Measurements from ENCODE around the gene SLAMF6.
"Not testable (repeated sequence)": the region's sequence is repeated elsewhere in the genome, so short reads cannot be mapped to it uniquely, and the experiment has no call there.

SLAMF6 gene

DNA sequence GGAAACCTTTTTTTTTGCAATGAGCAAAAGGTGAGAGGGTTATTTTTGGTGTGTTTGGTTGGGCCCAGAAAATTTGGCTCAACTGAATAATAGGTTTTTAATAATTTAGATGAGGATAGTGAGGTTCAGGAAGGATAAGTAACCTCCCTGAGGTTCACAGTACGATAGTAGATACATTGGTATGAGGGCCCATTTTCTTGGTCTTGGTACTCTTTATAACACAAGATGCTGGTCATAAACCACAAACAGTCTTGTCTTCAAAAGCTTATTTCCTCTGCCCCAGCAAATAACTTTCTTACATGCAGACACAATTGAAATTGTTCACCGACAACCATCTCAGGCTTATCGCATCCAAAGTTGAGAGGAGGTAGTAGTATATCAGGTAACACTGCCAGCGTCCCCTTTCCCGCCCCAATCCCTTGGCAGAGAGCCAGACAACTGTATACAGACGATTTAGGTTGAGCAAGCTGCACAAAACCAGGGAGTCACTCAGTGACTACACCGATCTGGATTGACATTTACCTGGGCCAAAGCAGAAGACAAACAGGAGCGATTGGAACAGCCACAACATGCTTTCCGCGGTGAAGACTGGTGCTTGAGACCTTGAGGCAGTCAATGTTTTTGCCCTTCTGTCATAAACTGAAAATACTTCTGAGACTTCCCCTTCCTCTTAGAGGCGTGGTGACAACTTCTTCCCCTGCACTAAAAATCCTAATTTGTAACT lies at the start of gene SLAMF6:
TSS of gene SLAMF6 (minus strand) at position 634 of the 724 bp plus-strand sequence. CDS start at position 571, 63 bp downstream.
- H3K27ac ChIP-seq, result no peak within 1 kb of the TSS
- TF ChIP-seq ZFX (IDR thresholded peaks at IDR 0.05; ENCODE audit: borderline replicate concordance), result no peak
- TF ChIP-seq, protein P1, sequence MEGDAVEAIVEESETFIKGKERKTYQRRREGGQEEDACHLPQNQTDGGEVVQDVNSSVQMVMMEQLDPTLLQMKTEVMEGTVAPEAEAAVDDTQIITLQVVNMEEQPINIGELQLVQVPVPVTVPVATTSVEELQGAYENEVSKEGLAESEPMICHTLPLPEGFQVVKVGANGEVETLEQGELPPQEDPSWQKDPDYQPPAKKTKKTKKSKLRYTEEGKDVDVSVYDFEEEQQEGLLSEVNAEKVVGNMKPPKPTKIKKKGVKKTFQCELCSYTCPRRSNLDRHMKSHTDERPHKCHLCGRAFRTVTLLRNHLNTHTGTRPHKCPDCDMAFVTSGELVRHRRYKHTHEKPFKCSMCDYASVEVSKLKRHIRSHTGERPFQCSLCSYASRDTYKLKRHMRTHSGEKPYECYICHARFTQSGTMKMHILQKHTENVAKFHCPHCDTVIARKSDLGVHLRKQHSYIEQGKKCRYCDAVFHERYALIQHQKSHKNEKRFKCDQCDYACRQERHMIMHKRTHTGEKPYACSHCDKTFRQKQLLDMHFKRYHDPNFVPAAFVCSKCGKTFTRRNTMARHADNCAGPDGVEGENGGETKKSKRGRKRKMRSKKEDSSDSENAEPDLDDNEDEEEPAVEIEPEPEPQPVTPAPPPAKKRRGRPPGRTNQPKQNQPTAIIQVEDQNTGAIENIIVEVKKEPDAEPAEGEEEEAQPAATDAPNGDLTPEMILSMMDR (IDR thresholded peaks at IDR 0.05), result no peak

DNA sequence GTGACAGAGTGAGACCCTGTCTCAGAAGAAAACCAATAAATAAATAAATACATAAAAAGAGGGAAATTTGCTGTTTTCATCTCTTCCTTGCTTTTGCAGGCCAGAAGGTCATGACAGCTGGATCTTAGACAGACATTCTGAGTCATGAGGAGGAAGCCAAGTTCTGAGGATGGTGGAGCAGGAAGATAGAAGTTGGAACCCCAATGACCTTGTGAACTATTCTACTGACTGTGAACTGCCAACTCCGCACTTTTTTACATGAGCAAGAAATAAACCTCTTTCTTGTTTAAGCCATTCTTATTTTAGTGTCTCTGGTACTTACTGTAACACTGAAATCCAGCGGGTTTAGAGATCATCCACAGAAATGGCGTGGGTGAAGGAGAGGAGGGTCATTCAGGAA lies 47.8 kb upstream of the SLAMF6 start:
- TF ChIP-seq, protein P1 (IDR thresholded peaks at IDR 0.05), result no peak
- TF ChIP-seq ZFX (IDR thresholded peaks at IDR 0.05; ENCODE audit: borderline replicate concordance), result no peak

DNA sequence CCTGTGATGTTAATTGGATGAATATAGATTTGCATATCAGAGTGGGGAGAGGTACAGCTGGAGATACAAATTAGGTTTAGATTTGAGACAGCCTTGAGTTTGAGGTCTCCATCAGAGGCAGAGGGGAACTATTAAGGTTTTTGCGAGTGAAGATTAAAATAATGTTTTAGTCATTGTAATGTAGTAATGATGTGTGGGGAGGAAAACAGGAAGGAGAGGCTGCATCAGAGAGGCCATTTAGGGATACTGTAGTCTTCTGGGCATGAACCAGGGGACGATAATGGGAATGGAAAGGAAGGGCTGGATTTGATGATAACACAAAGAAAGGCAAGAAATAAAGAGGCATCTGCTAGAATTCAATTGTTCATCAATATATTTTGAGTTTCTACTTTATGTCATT lies 46.8 kb upstream of the SLAMF6 start:
- TF ChIP-seq, protein P1 (IDR thresholded peaks at IDR 0.05), result no peak
- no peak for TF ChIP-seq ZFX (IDR thresholded peaks at IDR 0.05; ENCODE audit: borderline replicate concordance)
- H3K27ac ChIP-seq, result no peak overlapping the region

More for the DNA sequence above, 47.8 kb upstream of the SLAMF6 start:
- H3K27ac ChIP-seq, result no peak overlapping the region

DNA sequence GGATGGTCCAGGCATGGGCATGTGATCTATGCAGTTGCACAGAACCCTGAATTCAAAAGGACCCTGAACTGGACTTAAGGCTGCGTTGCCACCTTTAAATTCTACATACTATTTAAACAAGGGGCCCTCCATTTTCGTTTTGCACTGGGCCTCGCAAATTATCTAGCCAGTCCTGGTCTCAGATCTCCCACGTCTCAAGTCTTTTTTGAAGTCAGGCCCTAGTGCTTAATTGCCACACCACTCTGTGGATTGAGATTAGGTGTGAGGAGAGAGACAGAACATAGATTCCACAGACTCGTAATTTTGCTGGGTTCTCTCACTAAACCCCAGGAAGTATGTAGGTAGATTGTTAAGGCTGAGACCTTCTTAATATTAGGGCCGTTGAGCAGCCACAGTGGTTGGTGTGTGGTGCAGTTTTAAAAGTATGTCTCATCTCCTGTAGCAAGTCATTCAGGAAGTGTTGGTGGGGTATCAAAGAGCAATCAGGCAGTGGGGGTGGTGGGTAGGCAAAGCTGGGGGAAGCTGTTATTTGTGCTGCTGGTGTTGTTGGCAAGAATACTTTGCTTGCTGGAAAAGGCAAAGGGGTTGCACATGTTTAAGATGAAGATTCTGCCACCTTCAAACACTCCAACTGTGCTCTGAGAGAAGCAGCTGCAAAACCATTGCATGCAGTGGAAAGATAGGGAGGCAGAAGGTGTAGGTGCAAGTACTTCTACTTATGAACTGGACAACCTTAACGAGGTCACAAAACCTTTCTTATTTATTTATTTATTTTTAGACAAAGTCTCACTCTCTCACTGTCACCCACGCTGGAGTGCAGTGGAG lies 45.0 kb upstream of the SLAMF6 start:
- H3K27ac ChIP-seq, result no peak overlapping the region
- TF ChIP-seq, protein P1 (IDR thresholded peaks at IDR 0.05), result no peak
- no peak for TF ChIP-seq ZFX (IDR thresholded peaks at IDR 0.05; ENCODE audit: borderline replicate concordance)

DNA sequence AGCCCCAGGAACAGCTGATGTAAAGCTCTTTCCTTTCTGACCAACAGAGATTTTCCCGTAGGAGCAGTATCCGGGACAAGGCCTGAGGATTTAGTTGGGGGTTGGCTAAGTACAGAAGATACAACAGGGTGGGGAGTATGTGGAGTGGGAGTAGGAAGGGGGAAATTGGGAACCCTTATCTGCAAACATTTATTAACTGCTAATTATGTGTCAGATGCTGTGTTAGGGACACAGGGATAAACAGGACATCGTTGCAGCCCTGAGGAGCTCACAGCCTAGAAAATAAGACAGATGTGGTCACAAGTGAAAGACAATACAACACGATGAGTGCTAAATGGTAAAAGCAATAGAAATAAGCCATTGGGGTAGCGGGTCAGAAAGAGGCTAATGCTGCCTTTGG lies 44.3 kb upstream of the SLAMF6 start:
- TF ChIP-seq, protein P1 (IDR thresholded peaks at IDR 0.05), result no peak
- no peak for TF ChIP-seq ZFX (IDR thresholded peaks at IDR 0.05; ENCODE audit: borderline replicate concordance)
- no peak overlapping the region for H3K27ac ChIP-seq

DNA sequence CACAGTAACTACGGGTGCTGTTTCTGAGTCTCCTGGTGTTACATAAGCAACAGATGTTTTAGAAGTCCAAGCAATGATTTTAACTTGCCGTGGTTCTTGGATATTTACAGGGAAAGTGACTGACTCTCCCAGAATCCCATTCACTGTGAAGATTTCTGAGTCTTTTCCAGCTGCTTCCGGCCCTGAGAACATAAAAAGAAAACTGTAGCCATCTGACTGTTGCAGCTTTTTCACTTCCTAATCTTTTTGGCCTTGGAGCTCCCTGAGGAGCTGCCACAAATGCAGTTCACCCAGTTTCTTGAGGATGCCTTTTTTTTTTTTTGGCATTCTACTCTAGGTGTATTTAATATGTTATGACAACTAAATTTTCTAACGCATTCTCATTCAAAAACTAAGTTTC lies 42.5 kb upstream of the SLAMF6 start:
- no peak for TF ChIP-seq ZFX (IDR thresholded peaks at IDR 0.05; ENCODE audit: borderline replicate concordance)
- TF ChIP-seq, protein P1 (IDR thresholded peaks at IDR 0.05), result no peak

DNA sequence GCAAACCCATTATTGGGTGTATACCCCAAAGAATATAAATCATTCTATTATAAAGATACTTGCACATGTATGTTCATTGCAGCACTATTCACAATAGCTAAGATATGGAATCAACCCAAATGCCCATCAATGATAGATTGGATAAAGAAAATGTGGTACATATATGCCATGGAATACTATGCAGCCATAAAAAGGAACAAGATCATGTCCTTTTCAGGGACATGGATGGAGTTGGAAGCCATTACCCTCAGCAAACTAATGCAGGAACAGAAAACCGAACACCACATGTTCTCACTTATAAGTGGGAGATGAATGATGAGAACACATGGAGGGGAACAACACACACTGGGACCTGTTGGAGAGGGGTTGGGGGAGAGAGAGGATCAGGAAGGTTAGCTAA lies 40.2 kb upstream of the SLAMF6 start:
- not testable (repeated sequence) for H3K27ac ChIP-seq

More for the DNA sequence above, 42.5 kb upstream of the SLAMF6 start:
- no peak overlapping the region for H3K27ac ChIP-seq

DNA sequence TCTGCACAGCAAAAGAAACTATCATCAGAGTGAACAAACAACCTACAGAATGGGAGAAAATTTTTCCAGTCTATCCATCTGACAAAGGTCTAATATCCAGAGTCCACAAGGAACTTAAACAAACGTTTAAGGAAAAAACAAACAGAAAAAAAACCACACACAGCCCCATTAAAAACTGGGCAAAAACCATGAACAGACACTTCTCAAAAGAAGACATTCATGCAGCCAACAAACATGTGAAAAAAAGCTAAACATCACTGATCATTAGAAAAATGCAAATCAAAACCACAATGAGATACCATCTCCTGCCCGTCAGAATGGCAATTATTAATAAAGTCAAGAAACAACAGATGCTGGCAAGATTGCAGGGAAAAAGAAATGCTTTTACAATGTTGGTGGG lies 39.7 kb upstream of the SLAMF6 start:
- H3K27ac ChIP-seq, result not testable (repeated sequence)

Measured in 22Rv1 (cell line).